22Rv1 (cell line): ENCODE results near the gene LRFN3.

Experiments used
- CTCF ChIP-seq: fragments of 450-650 bp; IDR thresholded peaks from 2 replicates; pipeline ENCODE4 v1.5.1; 2017; ENCODE audit warnings: mild to moderate bottlenecking
- ZFX ChIP-seq: fragments of 450-650 bp; IDR thresholded peaks from 2 replicates; pipeline ENCODE4 v1.6.1; 2017; ENCODE audit warnings: antibody characterized with exemption, borderline replicate concordance

- TF ChIP-seq CTCF (no peak), ZFX (no peak)
Measured at GRCh38 chr19:35942235-35942634, 6.1 kb downstream of the LRFN3 start.
